Measurements from ENCODE around the gene R3HDM1.

- TF ChIP-seq, protein P1, sequence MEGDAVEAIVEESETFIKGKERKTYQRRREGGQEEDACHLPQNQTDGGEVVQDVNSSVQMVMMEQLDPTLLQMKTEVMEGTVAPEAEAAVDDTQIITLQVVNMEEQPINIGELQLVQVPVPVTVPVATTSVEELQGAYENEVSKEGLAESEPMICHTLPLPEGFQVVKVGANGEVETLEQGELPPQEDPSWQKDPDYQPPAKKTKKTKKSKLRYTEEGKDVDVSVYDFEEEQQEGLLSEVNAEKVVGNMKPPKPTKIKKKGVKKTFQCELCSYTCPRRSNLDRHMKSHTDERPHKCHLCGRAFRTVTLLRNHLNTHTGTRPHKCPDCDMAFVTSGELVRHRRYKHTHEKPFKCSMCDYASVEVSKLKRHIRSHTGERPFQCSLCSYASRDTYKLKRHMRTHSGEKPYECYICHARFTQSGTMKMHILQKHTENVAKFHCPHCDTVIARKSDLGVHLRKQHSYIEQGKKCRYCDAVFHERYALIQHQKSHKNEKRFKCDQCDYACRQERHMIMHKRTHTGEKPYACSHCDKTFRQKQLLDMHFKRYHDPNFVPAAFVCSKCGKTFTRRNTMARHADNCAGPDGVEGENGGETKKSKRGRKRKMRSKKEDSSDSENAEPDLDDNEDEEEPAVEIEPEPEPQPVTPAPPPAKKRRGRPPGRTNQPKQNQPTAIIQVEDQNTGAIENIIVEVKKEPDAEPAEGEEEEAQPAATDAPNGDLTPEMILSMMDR (IDR thresholded peaks at IDR 0.05), result no peak
- no peak for TF ChIP-seq POLR2A (IDR thresholded peaks at IDR 0.05)
Measured at GRCh38 chr2:135587958-135588357, 56.7 kb downstream of the R3HDM1 start.

All from lower leg skin (tissue), 3 donors.